ENCODE data around the gene ARMS2. TPM values are rescaled to one million over a fixed set of nuclear protein-coding genes. Genes with fewer than 3 reads are reported as not detected.

ARMS2 gene
- polyA plus RNA-seq, 1 of the 3 experiments (the other 2 are of a cell fraction), result not detected

DNA sequence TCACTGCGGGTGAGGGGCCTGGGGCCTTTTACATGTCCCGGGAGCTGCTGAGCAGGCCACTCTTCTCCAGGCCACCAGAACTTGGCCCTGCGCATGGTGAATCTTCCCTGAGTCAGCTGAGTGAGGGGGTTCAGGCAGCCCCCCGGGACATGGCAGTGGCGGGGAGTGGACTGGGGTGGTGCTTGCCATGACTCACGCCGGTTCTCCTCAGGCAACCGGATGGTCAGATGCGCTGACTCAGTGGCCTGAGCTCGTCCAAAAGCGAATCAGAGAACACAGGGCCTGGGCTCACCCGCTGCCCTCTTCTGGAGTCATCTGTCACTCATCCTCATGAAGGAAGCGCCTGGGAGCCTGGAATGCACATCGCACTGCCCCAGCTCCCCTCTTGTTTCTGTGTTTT is 40.4 kb downstream of the ARMS2 start (continued):
- TF ChIP-seq EZH2phosphoT487 (IDR thresholded peaks at IDR 0.05; ENCODE audit: borderline replicate concordance, low read depth), result no peak
- TF ChIP-seq, protein P1, sequence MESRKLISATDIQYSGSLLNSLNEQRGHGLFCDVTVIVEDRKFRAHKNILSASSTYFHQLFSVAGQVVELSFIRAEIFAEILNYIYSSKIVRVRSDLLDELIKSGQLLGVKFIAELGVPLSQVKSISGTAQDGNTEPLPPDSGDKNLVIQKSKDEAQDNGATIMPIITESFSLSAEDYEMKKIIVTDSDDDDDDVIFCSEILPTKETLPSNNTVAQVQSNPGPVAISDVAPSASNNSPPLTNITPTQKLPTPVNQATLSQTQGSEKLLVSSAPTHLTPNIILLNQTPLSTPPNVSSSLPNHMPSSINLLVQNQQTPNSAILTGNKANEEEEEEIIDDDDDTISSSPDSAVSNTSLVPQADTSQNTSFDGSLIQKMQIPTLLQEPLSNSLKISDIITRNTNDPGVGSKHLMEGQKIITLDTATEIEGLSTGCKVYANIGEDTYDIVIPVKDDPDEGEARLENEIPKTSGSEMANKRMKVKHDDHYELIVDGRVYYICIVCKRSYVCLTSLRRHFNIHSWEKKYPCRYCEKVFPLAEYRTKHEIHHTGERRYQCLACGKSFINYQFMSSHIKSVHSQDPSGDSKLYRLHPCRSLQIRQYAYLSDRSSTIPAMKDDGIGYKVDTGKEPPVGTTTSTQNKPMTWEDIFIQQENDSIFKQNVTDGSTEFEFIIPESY (IDR thresholded peaks at IDR 0.05; ENCODE audit: borderline replicate concordance, low read depth), result no peak
- TF ChIP-seq RXRA (IDR thresholded peaks at IDR 0.05; ENCODE audit: borderline replicate concordance, low read depth), result 0 out of 2 replicates have a peak, but pooled peaks have one; percentile 26
- peak; percentile 57 for TF ChIP-seq NFIC (IDR thresholded peaks at IDR 0.05; ENCODE audit: borderline replicate concordance)
- TF ChIP-seq, protein P2, sequence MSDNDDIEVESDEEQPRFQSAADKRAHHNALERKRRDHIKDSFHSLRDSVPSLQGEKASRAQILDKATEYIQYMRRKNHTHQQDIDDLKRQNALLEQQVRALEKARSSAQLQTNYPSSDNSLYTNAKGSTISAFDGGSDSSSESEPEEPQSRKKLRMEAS (IDR thresholded peaks at IDR 0.05; ENCODE audit: low read depth), result peak; percentile 18; the same call in 1 of the 2 replicates
- no peak for TF ChIP-seq TEAD4 (IDR thresholded peaks at IDR 0.05; ENCODE audit: borderline replicate concordance, insufficient read depth)
- TF ChIP-seq FOXJ3 (CRISPR knock-in tag; IDR thresholded peaks at IDR 0.05), result no peak

DNA sequence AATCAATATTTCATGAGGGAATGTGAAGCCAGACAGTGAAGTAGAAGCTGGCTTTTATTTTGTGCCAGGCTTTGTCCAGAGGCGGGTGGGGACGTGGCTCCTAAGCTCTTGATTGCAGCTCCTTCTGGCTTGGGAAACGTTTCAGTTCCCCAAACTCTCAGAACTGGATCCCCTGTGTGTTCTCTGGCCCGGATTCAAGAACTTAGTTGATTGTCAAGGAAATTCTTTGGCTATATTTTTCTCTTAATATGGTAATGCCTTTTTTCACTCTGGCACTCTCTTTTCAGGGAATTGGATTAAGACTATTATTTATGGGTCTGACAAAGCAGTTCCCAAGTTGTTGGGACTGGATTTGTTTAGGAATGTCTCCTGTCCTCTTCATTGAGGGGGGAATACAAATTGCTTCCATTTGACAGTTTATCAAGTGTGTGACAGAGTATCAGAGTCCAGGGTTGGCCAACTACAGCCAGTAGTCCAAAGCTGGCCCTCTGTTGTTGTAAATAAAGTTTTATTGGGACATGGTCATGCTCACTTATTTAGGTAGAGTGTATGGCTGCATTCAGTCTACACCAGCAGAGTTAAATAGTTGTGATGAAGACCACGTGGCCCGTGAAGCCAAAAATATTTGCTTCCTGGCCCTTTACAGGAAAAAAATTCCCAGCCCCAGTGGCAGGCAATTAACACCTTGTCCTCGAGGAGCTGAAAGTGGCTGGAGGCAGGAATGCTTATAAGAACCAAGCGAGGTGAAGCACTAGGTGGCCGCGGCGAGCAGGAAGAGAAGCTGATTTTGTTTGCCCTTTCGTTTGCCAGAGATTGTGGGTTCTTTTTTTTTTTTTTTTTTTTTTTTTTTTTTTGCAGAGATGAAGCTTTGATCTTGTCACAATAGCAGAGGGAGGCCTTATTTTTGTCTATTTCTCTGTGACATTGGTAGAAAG is 41.2 kb downstream of the ARMS2 start:
- Histone ChIP-seq H3F3A (replicated peaks; ENCODE audit: insufficient read depth) (peaks cover 15% of the 10 kb centered on the region), H3K4me2 (peak overlapping the region; percentile 61), H3K4me3 (ENCODE audit: low read depth in 2 of 2, low read length in 1 of 2) (no peak overlapping the region), H3K27me3 (ENCODE audit: insufficient read depth) (no peaks in the 10 kb centered on the region), H3K36me3 (replicated peaks in 1 of 2; ENCODE audit: control insufficient read depth in 1 of 2, insufficient read depth in 2 of 2, low read length in 1 of 2) (peaks cover 1 to 3% of the 10 kb centered on the region in 2 experiments), H3K9me3 (no peaks in the 10 kb centered on the region), H4K20me1 (ENCODE audit: insufficient read depth) (no peaks in the 10 kb centered on the region), H3K9ac (no peak overlapping the region), H3K27ac (ENCODE audit: low read depth in 2 of 2, low read length in 1 of 2) (peak overlapping the region in 1 of 2 experiments; percentile 83; a peak in 3 of 4 replicates), H3K4me1 (ENCODE audit: control insufficient read depth in 1 of 2, insufficient read depth in 2 of 2, low read depth in 1 of 2, low read length in 1 of 2) (peaks cover 0 to 18% of the 10 kb centered on the region in 2 experiments; a peak in 2 of 4 replicates), H3K9me2 (no peaks in the 10 kb centered on the region), H3K79me2 (ENCODE audit: insufficient read depth) (no peaks in the 10 kb centered on the region; the same call in 1 of the 2 replicates), H2AFZ (ENCODE audit: low read depth) (no peak overlapping the region)
- ChIA-PET CTCF (interaction anchor here (1.3 to 3.4 kb wide), 3 partner anchors 16 to 70 kb away, joined by 3 to 11 read pairs (median 9); no protein-coding TSS in a partner anchor), POLR2A (no interaction called here)
- WGBS (ENCODE audit: low lambda C conversion rate), result 87% methylated on average over 12 of the region's 12 CpGs
- TF ChIP-seq JUND (IDR thresholded peaks at IDR 0.05) (no peak), USF2 (IDR thresholded peaks at IDR 0.05; ENCODE audit: borderline replicate concordance, low read depth, low read length) (no peak), POLR2AphosphoS5 (IDR thresholded peaks at IDR 0.05; ENCODE audit: low read depth, low read length) (no peak), SIN3A (IDR thresholded peaks at IDR 0.05; ENCODE audit: borderline replicate concordance, low read depth, low read length) (no peak), EZH2phosphoT487 (IDR thresholded peaks at IDR 0.05; ENCODE audit: borderline replicate concordance, low read depth) (no peak)
- TF ChIP-seq, protein P1 (IDR thresholded peaks at IDR 0.05; ENCODE audit: borderline replicate concordance, low read depth), result no peak
- no peak for DNase-seq
